ENCODE results near the gene UTS2B. TPM values are rescaled to one million over a fixed set of nuclear protein-coding genes. Genes with fewer than 3 reads are reported as not detected.

UTS2B gene
- total RNA-seq, 1 donor from 2014 or later: not detected

- no peaks in the 10 kb centered on the region for H3K36me3 ChIP-seq (ENCODE audit: control insufficient read depth, insufficient read depth, low read length)
- DNase-seq (ENCODE audit: low read depth) (no peak), FAIRE-seq (no peak)
- no peak overlapping the region for H3K4me3 ChIP-seq (ENCODE audit: low read depth, low read length)
- TF ChIP-seq, protein P1, sequence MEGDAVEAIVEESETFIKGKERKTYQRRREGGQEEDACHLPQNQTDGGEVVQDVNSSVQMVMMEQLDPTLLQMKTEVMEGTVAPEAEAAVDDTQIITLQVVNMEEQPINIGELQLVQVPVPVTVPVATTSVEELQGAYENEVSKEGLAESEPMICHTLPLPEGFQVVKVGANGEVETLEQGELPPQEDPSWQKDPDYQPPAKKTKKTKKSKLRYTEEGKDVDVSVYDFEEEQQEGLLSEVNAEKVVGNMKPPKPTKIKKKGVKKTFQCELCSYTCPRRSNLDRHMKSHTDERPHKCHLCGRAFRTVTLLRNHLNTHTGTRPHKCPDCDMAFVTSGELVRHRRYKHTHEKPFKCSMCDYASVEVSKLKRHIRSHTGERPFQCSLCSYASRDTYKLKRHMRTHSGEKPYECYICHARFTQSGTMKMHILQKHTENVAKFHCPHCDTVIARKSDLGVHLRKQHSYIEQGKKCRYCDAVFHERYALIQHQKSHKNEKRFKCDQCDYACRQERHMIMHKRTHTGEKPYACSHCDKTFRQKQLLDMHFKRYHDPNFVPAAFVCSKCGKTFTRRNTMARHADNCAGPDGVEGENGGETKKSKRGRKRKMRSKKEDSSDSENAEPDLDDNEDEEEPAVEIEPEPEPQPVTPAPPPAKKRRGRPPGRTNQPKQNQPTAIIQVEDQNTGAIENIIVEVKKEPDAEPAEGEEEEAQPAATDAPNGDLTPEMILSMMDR (IDR thresholded peaks at IDR 0.05; ENCODE audit: insufficient read depth, low read length, severe bottlenecking): no peak
- H3K27me3 ChIP-seq (ENCODE audit: control insufficient read depth, insufficient read depth, low read length): no peaks in the 10 kb centered on the region
These were observed 23.9 kb downstream of the UTS2B start for GRCh38 chr3:191306428-191306827.

DNA sequence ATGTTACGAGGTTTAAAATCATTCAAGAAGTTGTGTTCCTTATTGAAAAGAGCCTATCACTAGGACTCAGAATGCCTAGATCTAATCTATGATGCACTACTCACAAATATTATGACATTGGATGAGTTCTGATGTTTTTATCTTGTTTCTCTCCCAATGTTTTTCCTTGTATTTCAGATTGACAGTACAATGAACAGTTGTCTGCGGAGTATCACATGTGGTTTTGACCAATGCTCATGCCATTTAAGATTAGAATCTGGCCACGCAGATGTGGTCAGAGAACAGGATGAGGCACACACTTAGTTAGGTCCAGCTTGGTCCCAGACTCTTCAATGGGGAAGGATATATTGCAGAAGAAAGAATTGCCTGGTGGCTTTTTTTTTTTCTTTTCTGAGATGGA is 26.7 kb downstream of the UTS2B start:
- TF ChIP-seq, protein P1 (IDR thresholded peaks at IDR 0.05; ENCODE audit: insufficient read depth, low read length, severe bottlenecking): no peak
- no peak for FAIRE-seq
- no peaks in the 10 kb centered on the region for H3K27me3 ChIP-seq (ENCODE audit: control insufficient read depth, insufficient read depth, low read length)
- H3K4me3 ChIP-seq (ENCODE audit: low read depth, low read length): no peak overlapping the region
- H3K36me3 ChIP-seq (ENCODE audit: control insufficient read depth, insufficient read depth, low read length): no peaks in the 10 kb centered on the region
- DNase-seq (ENCODE audit: low read depth): no peak

- Histone ChIP-seq H3K27me3 (ENCODE audit: control insufficient read depth, insufficient read depth, low read length) (no peaks in the 10 kb centered on the region), H3K4me3 (ENCODE audit: low read depth, low read length) (no peak overlapping the region), H3K36me3 (ENCODE audit: control insufficient read depth, insufficient read depth, low read length) (no peaks in the 10 kb centered on the region)
- TF ChIP-seq, protein P1 (IDR thresholded peaks at IDR 0.05; ENCODE audit: insufficient read depth, low read length, severe bottlenecking): no peak
- DNase-seq (ENCODE audit: low read depth) (no peak), FAIRE-seq (no peak)
These were observed 27.9 kb downstream of the UTS2B start for GRCh38 chr3:191302451-191302850.

DNA sequence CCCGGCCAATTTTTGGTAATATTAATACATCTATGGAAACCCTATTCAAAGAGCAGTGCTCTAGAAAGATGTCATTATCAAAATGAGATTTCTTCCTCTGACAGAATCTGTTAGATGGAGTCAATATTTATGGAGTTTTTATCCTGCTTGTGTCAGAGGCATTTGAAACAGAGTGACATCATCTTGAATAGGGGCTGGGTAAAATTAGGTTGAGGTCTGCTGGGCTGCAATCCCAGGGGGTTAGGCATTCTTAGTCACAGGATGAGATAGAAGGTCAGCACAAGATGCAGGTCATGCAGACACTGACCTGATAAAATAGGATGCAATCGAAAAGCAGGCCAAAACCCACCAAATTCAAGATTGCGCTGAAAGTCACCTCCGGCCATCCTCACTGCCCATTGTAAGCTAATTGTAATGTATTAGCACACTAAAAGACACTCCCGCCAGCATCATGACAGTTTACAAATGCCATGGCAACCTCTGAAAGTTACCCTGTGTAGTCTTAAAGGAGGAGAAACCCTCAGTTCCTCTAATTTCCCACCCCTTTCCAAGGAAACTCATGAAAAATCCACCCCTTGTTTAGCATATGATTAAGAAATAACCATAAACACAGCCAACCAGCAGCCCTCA is 28.4 kb downstream of the UTS2B start:
- FAIRE-seq (no peak), DNase-seq (ENCODE audit: low read depth) (no peak)

DNA sequence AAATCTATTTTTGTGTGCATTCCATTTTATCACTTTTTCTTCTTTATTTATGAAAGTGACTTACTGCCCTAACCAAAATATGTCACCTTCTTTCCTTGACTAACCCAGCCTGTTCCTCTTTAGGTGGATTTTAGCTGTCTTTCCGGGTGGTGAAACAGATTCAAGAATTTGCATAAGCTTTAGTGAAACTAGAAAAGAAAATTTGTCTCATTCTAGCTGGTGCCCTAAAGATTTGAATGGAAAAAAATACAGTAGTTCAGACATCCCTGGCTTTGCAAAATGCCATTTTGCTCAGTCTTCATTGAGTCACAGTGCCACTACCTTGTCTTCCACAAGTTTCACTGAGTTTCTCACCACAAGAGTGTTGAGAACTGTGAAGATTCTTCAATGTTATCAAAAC is 29.3 kb downstream of the UTS2B start:
- no peak for DNase-seq (ENCODE audit: low read depth)
- TF ChIP-seq, protein P1 (IDR thresholded peaks at IDR 0.05; ENCODE audit: insufficient read depth, low read length, severe bottlenecking): no peak
- H3K27me3 ChIP-seq (ENCODE audit: control insufficient read depth, insufficient read depth, low read length): no peaks in the 10 kb centered on the region
- H3K4me3 ChIP-seq (ENCODE audit: low read depth, low read length): no peak overlapping the region
- no peak for FAIRE-seq
- no peaks in the 10 kb centered on the region for H3K36me3 ChIP-seq (ENCODE audit: control insufficient read depth, insufficient read depth, low read length)

More for the DNA sequence above, 28.4 kb downstream of the UTS2B start:
- no peaks in the 10 kb centered on the region for H3K36me3 ChIP-seq (ENCODE audit: control insufficient read depth, insufficient read depth, low read length)
- H3K27me3 ChIP-seq (ENCODE audit: control insufficient read depth, insufficient read depth, low read length): no peaks in the 10 kb centered on the region
- no peak overlapping the region for H3K4me3 ChIP-seq (ENCODE audit: low read depth, low read length)
- TF ChIP-seq, protein P1 (IDR thresholded peaks at IDR 0.05; ENCODE audit: insufficient read depth, low read length, severe bottlenecking): no peak

DNA sequence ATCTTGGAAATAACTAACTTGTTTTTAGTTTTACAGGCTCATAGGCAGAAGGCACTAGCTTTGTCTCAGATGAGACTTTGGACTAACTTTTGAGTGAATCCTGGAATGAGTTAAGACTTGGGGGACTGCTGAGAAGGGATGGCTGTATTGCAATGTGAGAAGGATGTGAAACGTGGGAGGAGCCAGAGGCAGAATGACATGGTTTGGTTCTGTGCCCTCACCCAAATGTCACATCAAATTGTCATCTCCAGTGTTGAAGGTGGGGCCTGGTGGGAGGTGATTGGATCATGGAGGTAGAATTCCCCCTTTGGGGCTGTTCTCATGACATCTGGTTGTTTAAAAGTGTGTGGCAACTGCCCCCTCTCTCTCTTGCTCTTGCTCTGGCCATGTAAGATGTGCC is 29.9 kb downstream of the UTS2B start:
- TF ChIP-seq, protein P1 (IDR thresholded peaks at IDR 0.05; ENCODE audit: insufficient read depth, low read length, severe bottlenecking): no peak
- Histone ChIP-seq H3K4me3 (ENCODE audit: low read depth, low read length) (no peak overlapping the region), H3K36me3 (ENCODE audit: control insufficient read depth, insufficient read depth, low read length) (no peaks in the 10 kb centered on the region), H3K27me3 (ENCODE audit: control insufficient read depth, insufficient read depth, low read length) (no peaks in the 10 kb centered on the region)
- no peak for DNase-seq (ENCODE audit: low read depth)
- FAIRE-seq: no peak

All from bronchial epithelial cell (primary cell).